GM12801 (cell line): Measurements from ENCODE around the gene LHX6.

Experiments
- CTCF ChIP-seq: IDR thresholded peaks from one replicate; pipeline ENCODE4 v1.5.1; 2011; ENCODE audit warnings: control low read depth; ENCODE audit not compliant: insufficient read length; ENCODE audit errors: extremely low read depth

LHX6 gene

DNA sequence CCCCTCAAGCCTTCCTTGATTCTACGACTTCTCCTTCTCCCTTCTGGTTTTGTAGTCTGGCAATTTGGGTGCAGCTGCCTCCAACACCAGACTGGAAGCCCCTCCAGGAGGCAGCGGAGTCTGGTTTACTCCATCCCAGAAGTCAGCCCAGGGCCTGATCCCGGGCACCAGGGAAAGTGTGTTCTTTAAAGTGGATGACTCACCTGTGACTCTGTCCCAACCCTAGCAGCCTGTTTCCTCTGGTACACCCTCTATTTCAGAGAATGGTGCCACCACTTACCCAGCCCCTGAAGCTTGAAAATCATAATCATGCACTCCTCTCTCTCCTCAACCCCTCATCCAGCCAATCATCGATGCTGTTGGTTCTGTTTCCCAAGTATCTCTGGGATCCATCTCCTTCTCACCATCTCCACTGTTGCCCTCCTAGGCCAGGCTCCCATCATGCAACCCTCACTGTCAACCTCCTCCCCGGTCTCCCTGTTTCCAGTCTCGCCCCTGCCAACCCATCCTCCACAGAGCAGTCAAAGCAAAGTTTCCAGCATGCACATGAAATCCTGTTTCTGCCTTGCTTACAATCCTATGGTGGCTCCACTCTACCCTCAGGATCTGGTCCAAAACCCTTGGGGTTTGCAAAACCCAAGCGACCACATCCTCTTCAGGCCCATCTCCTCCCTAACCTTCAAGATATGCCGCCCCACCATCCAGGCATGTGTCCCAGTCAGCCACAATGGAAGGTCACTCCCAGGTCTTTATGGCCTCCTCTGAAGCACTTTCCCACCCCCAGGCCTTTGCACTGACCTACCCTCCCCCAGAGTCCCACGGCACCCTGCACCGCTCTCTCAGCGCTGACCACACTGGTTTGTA, 10.5 kb downstream of the LHX6 start:
- TF ChIP-seq CTCF: no peak

DNA sequence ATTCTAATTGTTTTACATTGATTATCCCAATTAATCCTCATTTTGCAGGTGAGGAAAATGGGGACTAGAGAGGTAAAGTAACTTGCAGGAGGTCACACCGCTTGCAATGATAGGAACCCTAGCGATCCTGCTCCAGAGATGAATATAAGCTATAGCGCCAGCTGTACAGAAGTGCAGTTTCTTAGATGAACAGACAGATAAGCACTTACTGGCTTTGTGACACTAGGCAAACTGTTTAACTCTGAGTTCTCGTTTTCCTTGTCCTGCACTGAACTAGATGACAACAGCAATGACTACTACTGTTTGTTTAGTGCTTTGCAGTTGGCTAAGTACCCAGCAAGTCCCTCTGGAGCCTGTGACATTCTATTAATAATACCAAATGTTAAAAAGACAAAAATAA, 11.1 kb downstream of the LHX6 start:
- TF ChIP-seq CTCF: no peak

- no peak for TF ChIP-seq CTCF
Measured at GRCh38 chr9:122216798-122217418, 11.8 kb downstream of the LHX6 start.

GRCh38 chr9:122216138-122216797, 12.5 kb downstream of the LHX6 start:
- no peak for TF ChIP-seq CTCF

DNA sequence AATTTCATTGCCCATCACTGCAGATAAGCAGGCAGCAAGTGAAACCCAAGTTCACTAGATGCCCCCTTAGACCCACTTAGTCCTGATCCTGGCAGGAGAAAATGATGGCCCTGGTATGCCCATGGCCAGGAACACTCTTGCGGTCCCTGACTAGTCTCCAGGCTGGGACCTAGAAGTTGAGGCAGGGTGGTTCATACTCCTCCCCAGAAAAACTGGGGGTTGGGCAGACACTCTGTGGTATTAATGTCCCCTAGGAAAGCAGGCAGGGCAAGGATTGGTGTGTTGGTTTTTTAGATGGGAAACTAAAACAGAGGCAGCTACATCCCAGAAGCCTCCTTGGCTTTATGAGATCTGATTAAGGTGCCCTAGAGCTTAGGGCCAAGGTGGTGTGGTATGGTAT, 13.1 kb downstream of the LHX6 start:
- no peak for TF ChIP-seq CTCF

- TF ChIP-seq CTCF: no peak
Measured at GRCh38 chr9:122214507-122214906, 14.2 kb downstream of the LHX6 start.

DNA sequence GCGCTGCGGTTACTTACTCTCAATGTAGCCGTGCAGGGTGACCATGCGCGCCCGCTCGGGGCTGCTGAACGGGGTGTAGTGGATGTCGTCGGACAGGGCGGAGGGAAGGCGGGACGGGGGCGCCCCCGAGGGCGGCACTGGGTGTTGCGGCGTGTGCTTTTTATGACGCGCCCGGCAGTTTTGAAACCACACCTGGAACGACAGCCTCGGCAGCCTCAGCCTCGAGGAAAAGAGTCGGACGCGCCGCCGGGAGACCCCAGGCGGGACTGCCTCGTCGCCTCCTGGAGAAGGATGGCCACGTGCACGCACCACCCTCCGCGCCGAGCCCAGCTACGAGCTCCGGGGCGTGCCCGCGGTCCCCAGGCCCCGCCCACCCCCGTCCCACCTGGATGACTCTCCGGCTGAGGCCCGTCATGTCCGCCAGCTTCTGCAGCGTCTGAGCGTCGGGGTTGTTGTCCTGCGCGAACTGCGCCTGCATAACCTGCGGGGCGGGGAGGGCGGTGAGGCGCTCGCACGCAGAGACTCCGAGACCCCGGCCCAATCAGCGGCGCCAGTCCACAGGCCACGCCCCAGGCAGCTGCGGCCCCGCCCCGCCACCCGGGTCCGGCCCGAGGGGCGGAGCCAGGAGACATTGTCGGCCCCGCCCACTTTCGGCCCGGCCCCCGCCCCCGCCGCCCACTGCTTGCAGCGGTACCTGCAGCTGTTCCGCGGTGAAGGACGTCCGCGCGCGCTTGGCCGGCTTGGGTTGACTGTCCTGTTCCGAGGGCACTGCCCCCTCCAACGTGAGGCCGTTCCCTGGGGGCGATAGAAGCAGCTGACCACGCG, 15.0 kb downstream of the LHX6 start:
- no peak for TF ChIP-seq CTCF
